Adrenal gland (tissue), 12 donors: ENCODE results near the gene MED1. TPM values are rescaled to one million over a fixed set of nuclear protein-coding genes. Genes with fewer than 3 reads are reported as not detected.

Experiments
- DNase-seq, 7 donors: peaks; one replicate each; pipeline ENCODE4 v3.0.0-alpha.2; 2019 to 2020
- H3K27ac ChIP-seq, 5 donors: fragments of 200-600 bp; sonication (generic) in 4 of 5; 1 replicate in 3 of 5; 2 replicates in 2 of 5; pipeline versions ENCODE4 v1.5.1 to v1.8.0; 2016 to 2020; ENCODE audit warnings: mild to moderate bottlenecking in 1 of 5
- H3K27me3 ChIP-seq: fragments of 200-600 bp; 2 replicates; pipeline ENCODE4 v1.8.0; 2021
- H3K36me3 ChIP-seq, 2 donors: fragments of 200-600 bp; replicated peaks in 1 of 2; 1 replicate in 1 of 2; 2 replicates in 1 of 2; pipeline versions ENCODE4 v1.5.1 to v1.8.0; 2018 to 2022
- H3K4me1 ChIP-seq, 2 donors: fragments of 200-600 bp; replicated peaks in 1 of 2; 1 replicate in 1 of 2; 2 replicates in 1 of 2; pipeline versions ENCODE4 v1.5.1 to v1.8.0; 2018 to 2021
- H3K4me3 ChIP-seq, 4 donors: fragments of 200-600 bp; sonication (generic) in 3 of 4; one replicate each; pipeline ENCODE4 v1.5.1; 2016 to 2018
- H3K9me3 ChIP-seq, 3 donors: fragments of 200-600 bp; sonication (generic) in 1 of 3; replicated peaks in 1 of 3; 1 replicate in 2 of 3; 2 replicates in 1 of 3; pipeline versions ENCODE4 v1.5.1 to v1.8.0; 2016 to 2021
- CTCF ChIP-seq, 6 experiments: fragments of 450-650 bp in 4 of 6; fragments of 200-600 bp in 2 of 6; sonication (generic) in 1 of 6; IDR thresholded peaks; 1 replicate in 5 of 6; 2 replicates in 1 of 6; pipeline versions ENCODE4 v1.5.1 to v1.8.0; 2016 to 2021; ENCODE audit warnings: antibody characterized with exemption in 6 of 6, mild to moderate bottlenecking in 2 of 6, moderate library complexity in 1 of 6
- POLR2A ChIP-seq, 2 donors: fragments of 450-650 bp; IDR thresholded peaks; one replicate each; pipeline ENCODE4 v1.6.1; 2017; ENCODE audit warnings: antibody characterized with exemption in 2 of 2, mild to moderate bottlenecking in 2 of 2, moderate library complexity in 1 of 2
- WGBS, 4 donors: extraction: QIAGEN DNeasy Blood & Tissue Kit in 2 of 4; methylation state at CpG; one replicate each; pipeline versions ENCODE4 v1.1.5 to v1.1.7; 2013 to 2017; 5-methylcytosine and 5-hydroxymethylcytosine counted together
- intact Hi-C, 2 donors: fragments of 100-400 bp; cut with DNase I; formaldehyde crosslinking; loops; one replicate each; pipeline versions ENCODE4 v1.14.1 to v1.15.0; 2022 to 2023
- polyA plus RNA-seq, 3 donors: library from polyadenylated mRNA; stranded (reverse); fragments of 200-250 nt in 2 of 3; fragments of 350-450 nt in 1 of 3; fragmentation: Illumina TruSeq in 1 of 3; extraction: RNeasy Lipid Tissue Mini Kit (QIAGEN cat#74804) in 1 of 3; gene quantifications; one replicate each; pipeline ENCODE4 v1.2.3, GENCODE V29; 2013 to 2014
- total RNA-seq, 9 donors: library from RNA; depleted of rRNA in 4 of 9; stranded (reverse); fragments of >200 nt in 4 of 9; fragments of 120-200 nt in 1 of 9; fragmentation: NEBNext Ultra II Directional in 1 of 9; extraction: Animal tissue kit (Norgen Biotek cat#: 25700) in 1 of 9; gene quantifications; one replicate each; pipeline versions ENCODE4 v1.1.0 to v1.2.4, GENCODE V29; 2013 to 2023
- donor health status: healthy with polysubstance abuse.
- donor health status: Bipolar disorder and iron deficiency.
- donor health status: DM: yes; HTN: yes; CAD: no.
- donor health status: DM: no; HTN: no; CAD: no.
- donor health status: DM: no; HTN: no; CAD: no.
- donor health status: DM: yes; HTN: yes; CAD: no.

Gene MED1
- total and polyA plus RNA-seq, 12 donors: 3.5 to 29.4 (median 22.0) TPM

DNA sequence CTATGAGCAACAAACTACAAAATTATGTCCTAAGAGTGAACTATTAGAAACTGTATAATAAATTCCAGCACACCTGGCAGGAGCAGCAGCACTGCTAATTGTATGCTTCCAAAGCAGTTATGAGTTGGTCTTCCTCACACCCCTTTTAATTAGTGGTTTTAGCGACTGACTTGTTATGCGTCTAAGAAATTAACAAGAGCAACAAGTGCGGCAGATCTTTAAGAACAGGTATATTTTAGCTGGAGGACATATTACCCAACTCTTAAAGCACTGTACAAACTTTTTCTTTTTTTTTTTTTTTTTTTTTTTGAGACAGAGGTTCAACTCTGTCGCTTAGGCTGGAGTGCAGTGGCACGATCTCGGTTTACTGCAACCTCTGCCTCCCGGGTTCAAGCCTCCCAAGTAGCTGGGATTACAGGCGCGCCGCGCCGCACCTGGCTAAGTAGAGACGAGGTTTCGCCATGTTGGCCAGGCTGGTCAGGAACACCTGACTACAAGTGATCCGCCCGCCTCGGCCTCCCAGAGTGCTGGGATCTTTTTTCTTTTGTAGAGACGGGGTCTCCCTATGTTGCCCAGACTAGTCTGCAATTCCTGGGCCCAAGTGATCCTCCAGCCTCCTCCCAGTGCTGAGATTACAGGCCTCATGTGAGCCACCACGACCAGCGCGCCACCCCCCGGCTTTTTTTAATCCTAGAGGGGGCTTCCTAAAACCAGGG lies 48.0 kb downstream of the MED1 start:
- no peak for TF ChIP-seq CTCF (IDR thresholded peaks at IDR 0.05)
- TF ChIP-seq POLR2A (IDR thresholded peaks at IDR 0.05): no peak
- peak overlapping the region in 1 of 4 donors; percentile 88 for H3K4me3 ChIP-seq
- intact Hi-C loops: loop anchor here (10.0 kb wide), 1 partner anchor 128 kb away; no protein-coding TSS in a partner anchor
- H3K4me1 ChIP-seq: peaks cover 8 to 38% of the 10 kb centered on the region in 2 donors
- peaks cover 0 to 14% of the 10 kb centered on the region in 2 donors for H3K36me3 ChIP-seq
- WGBS, 4 donors: 59 to 69% (median 66%) methylated on average over 18 to 22 of the region's 22 CpGs
- peak in 2 of 7 donors; percentile 15 to 24 for DNase-seq
- H3K27ac ChIP-seq: no peak overlapping the region
- no peaks in the 10 kb centered on the region for H3K27me3 ChIP-seq
- H3K9me3 ChIP-seq: no peaks in the 10 kb centered on the region

GRCh38 chr17:39402244-39402889 lies 48.7 kb downstream of the MED1 start:
- Histone ChIP-seq H3K27ac (peak overlapping the region; percentile 48 to 95 (median 89)), H3K27me3 (no peaks in the 10 kb centered on the region), H3K9me3 (no peaks in the 10 kb centered on the region), H3K36me3 (peaks cover 0 to 10% of the 10 kb centered on the region in 2 donors), H3K4me3 (peak overlapping the region; percentile 28 to 98 (median 62)), H3K4me1 (peaks cover 8 to 38% of the 10 kb centered on the region in 2 donors)
- 0 to 1% (median 1%) methylated on average over 21 to 53 of the region's 53 CpGs for WGBS, 4 donors
- TF ChIP-seq POLR2A (IDR thresholded peaks at IDR 0.05): no peak
- no peak for TF ChIP-seq CTCF (IDR thresholded peaks at IDR 0.05)
- peak; percentile 90 to 96 (median 93) for DNase-seq
- intact Hi-C loops: loop anchor here (10.0 kb wide), 1 partner anchor 128 kb away; no protein-coding TSS in a partner anchor

GRCh38 chr17:39401412-39402243 lies 49.4 kb downstream of the MED1 start, which contains the start of gene FBXL20:
TSS of gene FBXL20 (minus strand) at chr17:39401626. CDS start at chr17:39401402, 224 bp downstream.
- Histone ChIP-seq H3K4me3 (peak within 1 kb of the TSS; percentile 88 to 98 (median 93)), H3K27ac (peak within 1 kb of the TSS; percentile 48 to 95 (median 89)), H3K9me3 (no peaks in the 10 kb centered on the region), H3K36me3 (peaks cover 0 to 5% of the 10 kb centered on the region in 2 donors), H3K27me3 (no peaks in the 10 kb centered on the region), H3K4me1 (peaks cover 8 to 38% of the 10 kb centered on the region in 2 donors)
- TF ChIP-seq CTCF (IDR thresholded peaks at IDR 0.05) (peak in 1 of 6 experiments; percentile 22), POLR2A (IDR thresholded peaks at IDR 0.05) (peak; percentile 66 to 95)
- intact Hi-C loops: loop anchor here (10.0 kb wide), 1 partner anchor 127 kb away; no protein-coding TSS in a partner anchor
- WGBS, 4 donors: 0 to 1% (median 0%) methylated on average over 2 to 86 of the region's 86 CpGs
- peak; percentile 93 to 98 (median 96) for DNase-seq
